GOT3 (cell line): ENCODE results near the gene PNMT.

ENCODE experiments used
- DNase-seq: peaks from one replicate; lab custom pipeline; 2025; ENCODE audit warnings: mixed read lengths; lab: John Stamatoyannopoulos, UW

Gene PNMT

DNA sequence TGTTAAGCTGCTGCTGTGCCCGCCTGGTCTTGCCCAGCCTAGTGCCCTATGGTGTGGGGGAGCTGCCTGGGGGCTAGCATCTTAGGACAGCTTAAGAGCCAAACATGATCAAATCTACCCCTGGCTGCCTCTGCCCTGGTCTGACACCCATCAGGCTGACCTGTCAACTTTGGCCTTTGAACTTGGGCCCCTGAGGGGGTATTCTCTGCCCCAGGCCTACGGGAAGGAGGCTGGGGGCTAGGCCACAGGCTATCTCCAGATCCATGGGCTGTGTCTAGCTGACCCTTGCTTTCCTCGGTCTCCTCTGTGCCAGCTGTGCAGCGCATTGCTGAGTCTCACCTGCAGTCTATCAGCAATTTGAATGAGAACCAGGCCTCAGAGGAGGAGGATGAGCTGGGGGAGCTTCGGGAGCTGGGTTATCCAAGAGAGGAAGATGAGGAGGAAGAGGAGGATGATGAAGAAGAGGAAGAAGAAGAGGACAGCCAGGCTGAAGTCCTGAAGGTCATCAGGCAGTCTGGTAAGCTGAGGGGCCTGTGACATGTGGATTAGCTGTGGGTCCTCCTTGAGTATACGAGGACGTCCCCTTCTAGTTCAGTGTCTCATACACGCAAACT, 34.6 kb upstream of the PNMT start:
- DNase-seq, result no peak

DNA sequence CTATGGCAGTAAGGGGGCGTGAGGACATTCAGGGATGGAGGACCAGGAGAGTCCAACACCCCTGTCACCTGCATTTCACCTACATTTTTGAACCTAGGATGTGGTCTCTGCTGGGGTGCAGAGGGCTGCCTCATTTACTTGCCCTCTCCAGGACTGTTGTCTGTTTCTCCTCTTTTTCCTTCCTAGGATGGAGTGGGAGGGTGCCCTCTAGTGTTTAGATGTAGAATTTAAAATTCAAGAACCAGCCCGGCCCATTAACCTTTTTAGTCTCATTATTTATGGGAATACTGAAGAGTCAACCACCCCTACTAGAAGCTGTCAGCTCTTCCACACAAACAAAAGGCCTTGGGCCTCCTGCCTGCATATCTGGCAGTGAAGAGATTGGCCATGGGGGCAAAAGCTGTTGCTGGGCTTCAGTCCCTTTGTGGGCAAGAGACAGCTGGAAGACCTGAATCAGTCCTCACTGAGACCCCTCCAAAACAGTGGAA, 33.8 kb upstream of the PNMT start:
- no peak for DNase-seq

DNA sequence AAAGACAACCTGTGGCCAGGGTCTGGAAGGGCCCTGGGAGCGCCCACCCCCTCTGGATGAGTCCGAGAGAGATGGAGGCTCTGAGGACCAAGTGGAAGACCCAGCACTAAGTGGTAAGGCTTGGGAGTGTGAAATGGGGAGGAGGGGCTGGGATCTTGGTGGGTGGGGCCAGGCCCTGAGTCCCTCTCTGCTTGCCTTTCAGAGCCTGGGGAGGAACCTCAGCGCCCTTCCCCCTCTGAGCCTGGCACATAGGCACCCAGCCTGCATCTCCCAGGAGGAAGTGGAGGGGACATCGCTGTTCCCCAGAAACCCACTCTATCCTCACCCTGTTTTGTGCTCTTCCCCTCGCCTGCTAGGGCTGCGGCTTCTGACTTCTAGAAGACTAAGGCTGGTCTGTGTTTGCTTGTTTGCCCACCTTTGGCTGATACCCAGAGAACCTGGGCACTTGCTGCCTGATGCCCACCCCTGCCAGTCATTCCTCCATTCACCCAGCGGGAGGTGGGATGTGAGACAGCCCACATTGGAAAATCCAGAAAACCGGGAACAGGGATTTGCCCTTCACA, 32.6 kb upstream of the PNMT start:
- no peak for DNase-seq

DNA sequence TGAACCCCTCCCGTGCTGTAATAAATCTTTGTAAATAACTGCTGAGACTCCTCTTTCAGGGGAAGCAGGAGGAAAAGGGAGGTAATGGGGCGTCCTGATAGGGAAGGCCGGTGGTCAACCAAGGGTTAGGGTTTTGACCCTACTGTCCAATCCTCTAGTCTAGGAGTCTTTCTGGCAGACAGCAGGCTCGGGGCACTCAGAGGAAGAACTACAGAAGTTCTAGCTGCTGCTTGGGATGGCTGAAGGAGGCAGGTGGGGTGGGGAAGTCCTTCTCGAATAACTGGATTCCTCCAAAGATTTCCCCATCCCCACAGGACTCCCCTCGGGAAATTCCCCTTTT, 31.7 kb upstream of the PNMT start:
- DNase-seq, result no peak

DNA sequence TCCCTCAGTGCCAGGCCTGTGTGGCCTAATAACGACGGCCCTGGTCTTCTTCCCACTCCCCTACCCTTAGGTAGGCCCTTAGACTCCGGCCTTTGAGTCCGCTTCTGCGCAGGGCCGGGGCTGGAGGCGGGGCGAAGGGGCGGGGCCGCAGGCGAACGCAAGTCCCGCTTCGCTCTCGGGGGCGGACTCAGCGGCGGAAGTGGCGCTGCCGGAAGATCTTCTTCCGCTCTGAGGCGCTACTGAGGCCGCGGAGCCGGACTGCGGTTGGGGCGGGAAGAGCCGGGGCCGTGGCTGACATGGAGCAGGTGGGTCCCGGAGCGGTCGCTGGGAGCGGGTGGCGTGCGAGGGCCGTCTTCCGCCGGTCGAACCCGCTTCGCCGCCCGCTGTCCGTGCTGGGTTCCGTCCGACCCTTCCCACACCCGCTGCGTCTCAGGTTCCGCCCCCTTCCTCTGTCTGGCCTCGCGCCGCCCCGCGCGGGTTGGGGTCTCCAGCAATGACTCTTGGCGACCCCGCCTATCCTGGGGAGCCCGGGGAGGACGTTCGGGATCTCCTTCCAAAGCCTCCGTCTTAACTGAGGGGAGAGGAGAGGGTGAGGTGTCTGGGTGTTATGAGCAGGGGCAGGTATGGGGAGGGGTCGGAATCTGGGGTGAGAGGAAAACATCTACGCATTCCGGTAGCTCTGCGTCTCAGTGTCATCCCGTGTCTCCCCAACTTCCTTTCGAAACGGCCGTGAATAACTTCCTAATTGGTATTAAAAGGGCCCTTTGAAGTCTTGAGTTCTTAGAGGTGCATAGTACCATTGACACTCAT, 31.1 kb upstream of the PNMT start, which contains the start of gene STARD3:
TSS of gene STARD3 (plus strand) at position 218 of the 810 bp plus-strand sequence. CDS start 16,388 bp downstream, outside the sequence.
- peak; percentile 11 for DNase-seq

DNA sequence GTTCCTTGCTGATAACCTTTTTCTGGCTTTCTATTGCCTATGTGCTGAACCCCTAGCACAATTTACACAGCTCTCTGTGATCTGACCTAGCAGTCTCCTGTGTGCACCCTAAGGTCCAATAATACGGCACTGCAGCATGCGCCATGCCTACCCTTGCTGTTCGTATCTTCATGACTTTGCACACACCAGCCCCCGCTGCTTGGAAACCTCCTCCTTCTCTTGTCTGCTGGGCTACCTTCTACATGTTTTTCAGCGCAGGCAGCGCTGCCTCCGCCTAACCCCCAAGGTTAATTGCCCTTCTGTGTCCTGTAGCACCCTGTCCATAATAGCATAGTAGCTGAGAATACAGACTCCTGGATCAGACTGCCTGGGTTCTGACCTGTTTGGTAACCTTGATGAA, 29.9 kb upstream of the PNMT start:
- no peak for DNase-seq

DNA sequence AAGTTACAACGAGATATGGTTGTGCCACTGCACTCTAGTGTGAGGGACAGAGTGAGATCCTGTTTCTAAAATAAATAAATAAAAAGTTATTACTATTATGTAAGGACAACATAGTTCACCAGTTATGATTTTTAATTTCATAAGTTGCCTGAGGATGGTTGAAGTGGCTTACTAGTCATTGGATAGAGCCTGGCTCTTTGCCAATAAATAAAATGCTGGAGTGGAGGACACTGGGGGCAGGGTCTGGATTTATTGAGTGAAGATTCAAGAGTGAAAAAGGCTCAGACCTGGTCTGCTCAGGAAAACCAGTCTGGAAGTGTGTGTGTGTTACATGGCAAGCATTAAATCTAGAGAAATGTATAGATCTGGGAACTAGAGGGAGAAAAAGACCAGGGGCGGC, 29.2 kb upstream of the PNMT start:
- DNase-seq, result no peak

DNA sequence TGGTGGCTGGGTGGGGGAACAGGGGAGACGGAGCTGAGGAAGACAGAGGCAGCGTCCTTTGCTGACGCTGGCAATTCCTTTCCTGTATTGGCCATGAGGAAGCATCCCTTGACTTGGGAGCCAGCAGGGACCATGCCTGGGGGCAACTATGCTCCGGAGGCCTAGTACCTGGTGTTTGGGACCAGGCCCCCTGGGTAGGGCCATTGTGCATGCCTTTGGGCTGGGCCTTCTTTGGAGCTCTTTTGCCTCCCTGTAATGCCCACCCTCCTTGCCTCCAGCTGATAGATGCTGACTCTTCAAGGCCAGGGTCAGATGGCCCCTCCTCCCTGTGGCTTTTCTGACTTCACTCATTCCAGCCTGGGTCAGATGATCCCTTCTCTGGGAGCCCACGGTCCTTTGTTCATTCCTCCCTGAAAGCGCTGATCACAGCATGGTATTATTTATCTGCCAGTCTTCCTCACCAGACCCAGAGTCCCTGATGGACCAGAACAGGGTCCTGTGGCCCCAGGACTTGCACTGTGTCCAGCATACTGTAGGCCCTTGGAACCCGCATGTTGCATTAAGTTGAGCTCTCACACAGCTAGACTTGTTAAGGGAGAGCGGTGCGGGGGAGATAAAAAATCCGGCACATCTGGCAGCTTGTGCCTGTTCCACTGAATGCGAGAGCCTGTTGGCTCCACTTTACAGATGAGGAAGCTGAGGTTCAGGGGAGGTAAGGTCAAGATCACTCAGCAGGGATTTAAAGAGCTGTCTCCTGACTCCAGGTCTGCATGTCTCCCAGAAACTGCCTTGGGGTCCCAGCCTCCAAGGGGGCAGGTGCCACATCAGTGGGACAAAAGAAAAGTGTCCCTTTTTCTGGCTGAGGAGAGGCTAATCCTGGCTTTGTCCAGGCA, 28.4 kb upstream of the PNMT start:
- DNase-seq, result no peak

DNA sequence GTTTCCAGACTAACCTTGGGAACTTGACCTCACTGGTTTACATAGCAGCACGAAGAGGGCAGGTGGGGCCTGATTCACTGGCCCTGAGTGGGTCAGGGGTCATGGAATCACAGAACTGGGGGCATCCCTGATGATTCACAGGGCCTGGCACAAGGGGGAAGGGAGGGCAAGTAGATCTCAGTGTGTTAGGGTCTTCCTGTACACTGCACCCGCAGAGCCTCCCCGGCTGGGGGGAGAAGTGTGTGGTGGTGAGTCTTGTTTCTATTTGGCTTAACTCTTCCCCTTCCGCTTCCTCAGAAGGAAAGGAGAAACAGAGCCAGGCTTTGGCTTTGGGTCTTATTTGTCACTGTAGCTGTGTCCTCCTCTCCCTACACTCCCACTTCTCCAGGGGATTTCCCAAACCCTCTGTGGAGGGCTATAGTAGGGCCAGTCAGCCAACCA, 27.6 kb upstream of the PNMT start:
- DNase-seq, result no peak

DNA sequence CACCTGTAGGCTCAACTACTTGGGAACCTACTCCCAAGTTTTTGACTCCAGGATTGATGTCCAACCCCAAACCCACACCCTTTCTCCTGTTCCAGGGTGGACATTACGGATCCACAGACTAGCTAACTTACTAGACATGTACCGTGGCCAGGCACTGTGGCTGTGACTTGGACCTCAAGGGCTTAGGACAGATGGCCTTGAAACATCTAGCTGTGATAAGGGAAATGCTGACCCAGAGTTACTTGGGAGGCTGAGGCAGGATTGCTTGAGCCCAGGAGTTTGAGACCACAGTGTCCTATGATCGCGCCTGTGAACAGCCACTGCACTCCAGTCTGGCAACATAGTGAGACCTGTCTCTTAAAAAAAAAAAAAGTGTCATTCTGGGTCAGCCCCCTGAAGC, 27.2 kb upstream of the PNMT start:
- DNase-seq, result no peak

DNA sequence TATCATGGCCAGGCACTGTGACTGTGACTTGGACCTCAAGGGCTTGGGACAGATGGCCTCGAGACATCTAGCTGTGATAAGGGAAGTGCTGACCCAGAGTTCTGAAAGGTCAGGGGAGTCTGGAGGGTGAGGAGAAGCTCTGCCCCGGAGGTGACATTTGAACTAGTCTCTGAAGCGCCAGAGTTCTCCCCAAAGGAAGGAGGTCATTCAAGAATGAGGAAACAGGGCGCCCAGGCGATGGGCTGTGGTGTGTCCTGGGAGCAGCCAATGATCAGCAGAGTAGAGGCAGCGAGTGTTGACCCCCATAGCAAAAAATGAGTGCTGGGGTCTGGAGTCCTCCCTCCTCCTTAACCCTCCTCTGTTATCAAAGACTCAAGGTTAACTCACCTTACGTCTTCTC, 26.4 kb upstream of the PNMT start:
- DNase-seq, result no peak

DNA sequence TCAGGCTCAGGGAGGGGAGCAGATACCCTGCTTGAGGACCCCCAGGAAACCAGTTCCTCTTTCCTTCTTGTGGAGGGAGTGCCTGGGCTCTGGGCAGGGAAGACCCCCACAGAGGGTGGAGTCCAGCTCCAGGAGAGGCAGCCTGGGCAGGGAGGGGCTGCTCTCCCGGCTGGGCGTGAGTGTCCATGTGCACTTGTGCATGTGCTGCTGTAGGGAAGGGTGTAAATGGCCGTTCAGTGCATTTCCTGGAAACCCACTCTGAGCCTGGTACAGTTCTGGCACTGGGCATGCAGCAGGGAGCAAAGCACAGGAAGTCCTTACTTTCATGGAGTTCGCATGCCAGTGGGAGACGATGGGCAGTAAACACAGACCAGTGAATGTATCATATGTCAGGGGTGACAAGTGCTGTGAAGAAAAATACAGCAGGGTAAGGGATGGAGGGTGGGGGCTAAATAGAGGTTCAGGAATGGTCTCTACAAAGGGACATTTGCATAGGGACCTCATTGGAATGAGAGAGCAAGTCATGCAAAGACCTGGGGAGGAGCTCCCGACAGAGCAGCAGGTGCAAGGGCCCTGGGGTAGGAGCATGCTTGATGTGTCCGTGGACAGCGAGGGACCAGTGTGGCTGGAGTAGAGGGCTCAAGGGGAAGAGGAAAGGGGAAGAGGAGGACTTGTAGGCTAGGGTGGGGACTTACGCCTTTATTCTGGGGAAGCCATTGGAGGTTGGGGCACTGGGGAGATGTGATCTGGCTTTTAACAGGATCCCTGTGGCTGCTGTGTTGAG, 25.8 kb upstream of the PNMT start:
- no peak for DNase-seq

DNA sequence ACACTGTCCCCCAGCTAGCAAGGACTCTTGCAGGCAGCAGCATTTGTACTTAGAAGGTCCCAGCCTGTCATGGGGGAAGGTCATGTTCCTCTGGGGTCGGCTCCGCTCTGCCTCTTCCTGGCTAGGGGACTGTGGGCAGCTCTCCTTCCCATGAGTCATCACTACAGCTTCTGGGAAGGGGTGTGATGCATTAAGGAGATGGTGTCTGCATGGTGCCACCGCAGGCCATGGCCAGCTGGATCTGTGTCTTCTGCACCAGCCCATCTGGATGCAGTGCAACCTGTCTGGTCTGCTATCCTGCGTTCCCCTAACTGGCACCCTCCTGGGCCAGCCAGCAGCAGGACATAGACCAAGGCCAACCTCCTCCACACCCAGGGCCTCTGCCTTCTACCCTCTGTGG, 25.0 kb upstream of the PNMT start:
- no peak for DNase-seq

DNA sequence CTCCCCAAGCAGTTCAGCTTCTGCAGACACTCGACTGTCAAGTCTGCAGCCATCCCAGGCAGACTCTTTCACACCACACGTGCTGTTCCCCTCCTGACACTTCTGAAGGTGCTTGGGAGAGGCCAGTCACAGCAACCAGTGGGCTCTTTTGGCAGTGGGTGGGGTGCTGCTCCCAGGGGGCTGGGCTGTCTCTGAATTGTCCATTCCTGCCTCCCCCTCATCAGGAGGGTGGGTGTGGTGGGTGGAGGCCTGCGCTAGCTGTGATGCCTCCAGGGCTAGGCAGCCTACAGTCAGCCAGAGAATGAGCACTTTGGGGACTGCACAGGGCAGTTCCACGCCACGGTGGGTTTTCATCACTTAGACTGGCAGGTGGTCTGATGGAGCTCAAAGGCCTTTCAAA, 21.0 kb upstream of the PNMT start:
- no peak for DNase-seq

DNA sequence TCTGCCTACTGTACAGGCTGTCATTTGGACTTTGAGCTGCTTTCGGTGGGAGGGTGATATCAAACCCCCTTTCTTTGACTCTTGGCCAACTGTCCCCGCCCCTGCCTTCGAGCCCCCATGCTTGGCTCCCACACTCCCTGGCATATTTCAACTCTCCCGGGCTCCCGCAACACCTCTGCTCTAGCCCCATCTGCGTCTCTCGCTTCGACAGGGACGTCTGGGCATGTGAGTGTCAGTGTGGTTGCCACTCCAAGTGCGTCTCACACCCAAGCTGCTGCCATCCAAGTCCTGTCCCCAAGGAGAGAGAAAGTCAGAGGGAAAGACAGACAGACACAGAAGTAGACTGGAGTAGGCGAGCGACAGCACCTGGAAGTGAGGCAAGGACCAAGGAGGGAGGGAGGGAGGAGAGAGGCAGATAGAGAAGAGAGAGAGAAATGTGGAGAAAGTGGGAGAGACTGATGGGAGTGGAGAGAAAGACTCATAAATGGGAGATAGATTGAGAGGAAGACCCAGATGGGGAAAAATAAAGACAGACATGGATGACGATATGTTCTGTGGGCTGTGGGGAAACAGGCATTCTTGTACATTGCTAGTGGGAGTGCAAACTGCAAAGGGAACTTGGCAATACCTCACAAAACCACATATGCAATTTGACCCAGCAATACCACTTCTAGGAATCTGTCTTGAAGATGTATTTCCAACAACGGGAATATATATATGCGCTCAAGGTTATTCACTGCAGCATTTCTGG, 19.5 kb upstream of the PNMT start:
- no peak for DNase-seq

DNA sequence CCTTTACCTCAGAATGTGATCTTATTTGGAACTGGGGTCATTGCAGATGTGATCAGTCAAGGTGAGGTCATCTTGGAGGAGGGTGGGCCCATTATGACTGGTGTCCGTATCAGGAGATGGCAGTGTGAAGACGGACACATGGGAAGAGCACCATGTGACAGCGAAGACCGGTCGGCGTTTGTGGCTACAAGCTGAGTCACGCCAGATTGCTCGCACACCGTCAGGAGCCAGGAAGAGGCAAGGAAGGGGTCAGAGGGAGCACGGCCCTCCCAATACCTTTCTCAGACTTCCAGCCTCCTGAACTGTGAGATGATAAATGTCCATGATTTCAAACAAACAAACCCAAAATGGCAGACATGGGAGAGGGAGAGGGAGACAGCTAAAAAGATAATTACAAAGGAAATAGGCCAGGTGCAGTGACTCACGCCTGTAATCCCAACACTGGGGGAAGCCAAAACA, 18.1 kb upstream of the PNMT start:
- DNase-seq, result no peak

DNA sequence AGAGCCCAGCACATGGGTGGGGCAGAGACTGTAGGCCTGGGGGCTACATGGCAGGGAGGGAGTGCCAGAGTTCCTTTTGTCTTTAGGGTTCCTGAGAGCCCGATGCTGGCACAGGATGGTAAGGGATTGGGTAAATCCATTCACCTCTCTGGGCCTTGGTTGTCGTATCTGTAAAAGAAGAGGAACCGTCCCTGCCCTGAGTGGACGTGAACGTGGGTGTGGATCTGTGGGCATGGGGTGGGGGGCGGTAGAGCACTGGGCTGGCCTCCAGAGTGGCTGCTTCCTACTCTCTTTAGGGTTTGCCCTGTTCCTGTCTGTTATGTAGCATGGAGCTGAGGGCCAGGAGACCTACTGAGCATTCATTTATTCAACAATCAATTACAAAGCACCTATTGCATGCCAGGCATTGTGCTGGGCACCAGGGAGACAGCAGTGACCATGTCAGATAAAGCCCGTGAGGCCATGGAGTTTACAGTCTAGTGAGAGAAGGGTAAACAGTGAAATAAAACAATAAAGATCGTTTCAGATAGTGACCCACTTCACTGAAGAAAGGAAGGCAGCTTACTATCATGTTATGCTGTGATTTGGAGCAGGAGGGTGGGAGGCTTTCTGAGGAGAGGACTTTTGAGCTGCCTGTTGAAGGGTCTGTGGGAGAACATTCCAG, 16.2 kb upstream of the PNMT start:
- no peak for DNase-seq

DNA sequence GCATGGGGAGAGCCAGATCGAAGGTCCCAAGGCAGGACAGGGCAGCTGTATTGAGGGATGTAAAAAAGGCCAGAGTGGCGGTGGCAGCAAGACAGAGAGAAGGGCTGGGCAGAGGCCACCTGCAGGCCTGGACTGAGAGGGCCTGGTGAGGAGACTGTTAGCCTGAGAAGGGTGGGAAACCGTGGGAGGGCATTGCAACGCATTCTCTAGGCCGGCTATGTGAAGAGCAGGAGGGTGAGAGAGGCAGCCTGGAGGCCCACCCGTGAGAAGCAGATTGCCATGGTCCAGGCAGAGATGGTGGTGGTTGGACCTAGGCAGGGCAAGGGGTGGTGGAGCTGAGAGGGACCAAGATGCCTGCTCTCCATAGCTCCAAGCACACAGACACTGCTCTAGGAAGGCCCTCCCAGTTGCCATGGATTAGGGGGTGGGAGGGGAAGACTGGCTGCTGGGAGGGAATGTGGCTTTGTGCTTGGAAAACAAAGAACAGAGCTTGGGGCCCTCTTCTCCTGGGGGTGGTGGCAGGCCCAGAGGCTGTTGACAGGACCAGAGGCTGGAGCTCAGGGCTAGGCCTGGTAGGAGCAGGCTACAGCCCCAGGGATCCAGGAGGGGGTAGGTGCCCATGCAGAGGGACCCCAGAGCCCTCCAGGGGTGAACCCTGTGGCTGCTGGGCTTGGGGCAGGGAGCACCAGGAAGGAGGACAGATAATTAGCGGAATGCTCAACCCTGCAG, 15.5 kb upstream of the PNMT start:
- no peak for DNase-seq

DNA sequence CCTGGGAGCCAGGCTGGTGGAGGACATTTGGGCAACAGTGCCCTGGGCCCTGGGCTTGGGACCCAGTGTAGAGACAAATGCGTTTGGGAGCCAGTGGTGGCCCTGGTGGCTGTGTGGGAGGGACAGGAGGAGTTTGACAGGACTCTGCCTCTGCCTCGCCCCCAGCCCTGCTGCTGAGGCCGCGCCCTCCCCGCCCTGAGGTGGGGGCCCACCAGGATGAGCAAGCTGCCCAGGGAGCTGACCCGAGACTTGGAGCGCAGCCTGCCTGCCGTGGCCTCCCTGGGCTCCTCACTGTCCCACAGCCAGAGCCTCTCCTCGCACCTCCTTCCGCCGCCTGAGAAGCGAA, 15.0 kb upstream of the PNMT start:
- no peak for DNase-seq
